HepG2 (cell line): Measurements from ENCODE around the gene ODAD4. TPM values are rescaled to one million over a fixed set of nuclear protein-coding genes. Genes with fewer than 3 reads are reported as not detected.

Source experiments
- ATF2 ChIP-seq: sonication (generic); formaldehyde crosslinking; IDR thresholded peaks from 2 replicates; pipeline ENCODE4 v1.4.0; 2020; ENCODE audit warnings: missing genetic modification reagents
- ETV5 ChIP-seq: IDR thresholded peaks from 2 replicates; pipeline ENCODE4 v1.6.1; 2018; ENCODE audit warnings: missing biosample characterization, missing genetic modification reagents, inconsistent platforms, borderline replicate concordance
- KMT2B ChIP-seq: IDR thresholded peaks from 2 replicates; pipeline ENCODE4 v1.6.1; 2016; ENCODE audit warnings: missing genetic modification reagents, missing compliant biosample characterization
- NFE2L1 ChIP-seq: sonication (generic); formaldehyde crosslinking; IDR thresholded peaks from 2 replicates; pipeline ENCODE4 v1.4.0; 2020; ENCODE audit warnings: missing genetic modification reagents, mild to moderate bottlenecking, borderline replicate concordance
- ONECUT2 ChIP-seq: sonication (generic); formaldehyde crosslinking; IDR thresholded peaks from 2 replicates; pipeline ENCODE4 v1.4.0; 2020; ENCODE audit warnings: missing genetic modification reagents
- PITX1 ChIP-seq: sonication (generic); formaldehyde crosslinking; IDR thresholded peaks from 2 replicates; pipeline ENCODE4 v1.5.1; 2020; ENCODE audit warnings: mild to moderate bottlenecking, missing genetic modification reagents
- SP4 ChIP-seq: sonication (generic); formaldehyde crosslinking; IDR thresholded peaks from 2 replicates; pipeline ENCODE4 v1.8.1; 2023; ENCODE audit warnings: mild to moderate bottlenecking, missing genetic modification reagents
- ZBTB10 ChIP-seq: sonication (generic); formaldehyde crosslinking; IDR thresholded peaks from 2 replicates; pipeline ENCODE4 v1.4.0; 2020; ENCODE audit warnings: missing genetic modification reagents, borderline replicate concordance
- ZKSCAN8 ChIP-seq: IDR thresholded peaks from 2 replicates; pipeline ENCODE4 v1.6.1; 2016; ENCODE audit warnings: borderline replicate concordance, missing genetic modification reagents, missing compliant biosample characterization
- ZNF143 ChIP-seq: sonication (generic); formaldehyde crosslinking; IDR thresholded peaks from 2 replicates; pipeline ENCODE4 v1.4.0; 2020; ENCODE audit warnings: missing genetic modification reagents
- ZNF160 ChIP-seq: sonication (generic); formaldehyde crosslinking; IDR thresholded peaks from 2 replicates; pipeline ENCODE4 v1.8.0; 2022; ENCODE audit warnings: mild to moderate bottlenecking, inconsistent platforms, missing genetic modification reagents
- ZNF510 ChIP-seq: sonication (generic); formaldehyde crosslinking; IDR thresholded peaks from 2 replicates; pipeline ENCODE4 v1.4.0; 2020; ENCODE audit warnings: low read depth, mild to moderate bottlenecking, missing genetic modification reagents
- polyA plus RNA-seq, 8 experiments: library from polyadenylated mRNA; depleted of rRNA in 3 of 8; stranded (reverse) in 7 of 8; unstranded in 1 of 8; fragments of >200 nt; fragmentation: Illumina TruSeq in 4 of 8; extraction: Trizol in 4 of 8; gene quantifications; 2 replicates each; pipeline versions ENCODE4 v1.2.1 to v1.2.3, GENCODE V29; 2011 to 2016; ENCODE audit warnings: low read depth in 4 of 8, missing spikeins in 1 of 8, mixed read lengths in 1 of 8; ENCODE audit not compliant: insufficient read depth in 1 of 8
- total RNA-seq, 5 experiments: library from RNA; depleted of rRNA; stranded (reverse); fragments of >200 nt; fragmentation: Illumina TruSeq; extraction: Trizol; gene quantifications; 2 replicates each; pipeline ENCODE4 v1.2.3, GENCODE V29; 2016; ENCODE audit warnings: low read depth in 1 of 5
- TF ChIP-seq, protein P1 (sequence below), 2 experiments: sonication (generic) in 1 of 2; formaldehyde crosslinking in 1 of 2; IDR thresholded peaks; 2 replicates each; pipeline versions ENCODE4 v1.6.1 to v1.9.0; 2014 to 2022; ENCODE audit warnings: antibody characterized with exemption in 1 of 2, borderline replicate concordance in 1 of 2, inconsistent platforms in 1 of 2, low read depth in 1 of 2, missing genetic modification reagents in 1 of 2
- TF ChIP-seq, protein P2 (sequence below): sonication (generic); formaldehyde crosslinking; IDR thresholded peaks from 2 replicates; pipeline ENCODE4 v1.4.0; 2020; ENCODE audit warnings: low read depth, mild to moderate bottlenecking, missing genetic modification reagents
- TF ChIP-seq, protein P3 (sequence below): IDR thresholded peaks from 2 replicates; pipeline ENCODE4 v1.6.1; 2016; ENCODE audit warnings: missing genetic modification reagents, missing compliant biosample characterization

Gene ODAD4
- total and polyA plus RNA-seq, 2 of the 13 experiments (the other 11 are each of a cell fraction or from before 2014, with no cell fraction given) = 0.48 to 0.53 TPM

- TF ChIP-seq, protein P1, sequence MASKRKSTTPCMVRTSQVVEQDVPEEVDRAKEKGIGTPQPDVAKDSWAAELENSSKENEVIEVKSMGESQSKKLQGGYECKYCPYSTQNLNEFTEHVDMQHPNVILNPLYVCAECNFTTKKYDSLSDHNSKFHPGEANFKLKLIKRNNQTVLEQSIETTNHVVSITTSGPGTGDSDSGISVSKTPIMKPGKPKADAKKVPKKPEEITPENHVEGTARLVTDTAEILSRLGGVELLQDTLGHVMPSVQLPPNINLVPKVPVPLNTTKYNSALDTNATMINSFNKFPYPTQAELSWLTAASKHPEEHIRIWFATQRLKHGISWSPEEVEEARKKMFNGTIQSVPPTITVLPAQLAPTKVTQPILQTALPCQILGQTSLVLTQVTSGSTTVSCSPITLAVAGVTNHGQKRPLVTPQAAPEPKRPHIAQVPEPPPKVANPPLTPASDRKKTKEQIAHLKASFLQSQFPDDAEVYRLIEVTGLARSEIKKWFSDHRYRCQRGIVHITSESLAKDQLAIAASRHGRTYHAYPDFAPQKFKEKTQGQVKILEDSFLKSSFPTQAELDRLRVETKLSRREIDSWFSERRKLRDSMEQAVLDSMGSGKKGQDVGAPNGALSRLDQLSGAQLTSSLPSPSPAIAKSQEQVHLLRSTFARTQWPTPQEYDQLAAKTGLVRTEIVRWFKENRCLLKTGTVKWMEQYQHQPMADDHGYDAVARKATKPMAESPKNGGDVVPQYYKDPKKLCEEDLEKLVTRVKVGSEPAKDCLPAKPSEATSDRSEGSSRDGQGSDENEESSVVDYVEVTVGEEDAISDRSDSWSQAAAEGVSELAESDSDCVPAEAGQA (IDR thresholded peaks at IDR 0.05; ENCODE audit: low read depth) = no peak
- TF ChIP-seq, protein P1 (CRISPR knock-in tag; IDR thresholded peaks at IDR 0.05; ENCODE audit: borderline replicate concordance) = no peak
- TF ChIP-seq ZNF160 (CRISPR knock-in tag) (no peak), NFE2L1 (CRISPR knock-in tag) (peak; percentile 47; the same call in 1 of the 2 replicates), PITX1 (CRISPR knock-in tag) (no peak), ZNF143 (peak; percentile 95), SP4 (CRISPR knock-in tag) (peak; percentile 99), ETV5 (0 out of 2 replicates have a peak, but pooled peaks have one; percentile 7), ZBTB10 (peak; percentile 92; the same call in 1 of the 2 replicates), KMT2B (peak; percentile 31; the same call in 1 of the 2 replicates), ZKSCAN8 (peak; percentile 12; the same call in 1 of the 2 replicates), ATF2 (peak; percentile 18; the same call in 1 of the 2 replicates), ZNF510 (0 out of 2 replicates have a peak, but pooled peaks have one; percentile 5), ONECUT2 (CRISPR knock-in tag) (0 out of 2 replicates have a peak, but pooled peaks have one; percentile 44)
- TF ChIP-seq, protein P2, sequence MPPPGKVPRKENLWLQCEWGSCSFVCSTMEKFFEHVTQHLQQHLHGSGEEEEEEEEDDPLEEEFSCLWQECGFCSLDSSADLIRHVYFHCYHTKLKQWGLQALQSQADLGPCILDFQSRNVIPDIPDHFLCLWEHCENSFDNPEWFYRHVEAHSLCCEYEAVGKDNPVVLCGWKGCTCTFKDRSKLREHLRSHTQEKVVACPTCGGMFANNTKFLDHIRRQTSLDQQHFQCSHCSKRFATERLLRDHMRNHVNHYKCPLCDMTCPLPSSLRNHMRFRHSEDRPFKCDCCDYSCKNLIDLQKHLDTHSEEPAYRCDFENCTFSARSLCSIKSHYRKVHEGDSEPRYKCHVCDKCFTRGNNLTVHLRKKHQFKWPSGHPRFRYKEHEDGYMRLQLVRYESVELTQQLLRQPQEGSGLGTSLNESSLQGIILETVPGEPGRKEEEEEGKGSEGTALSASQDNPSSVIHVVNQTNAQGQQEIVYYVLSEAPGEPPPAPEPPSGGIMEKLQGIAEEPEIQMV (CRISPR knock-in tag) = peak; percentile 51; the same call in 1 of the 2 replicates
- TF ChIP-seq, protein P3, sequence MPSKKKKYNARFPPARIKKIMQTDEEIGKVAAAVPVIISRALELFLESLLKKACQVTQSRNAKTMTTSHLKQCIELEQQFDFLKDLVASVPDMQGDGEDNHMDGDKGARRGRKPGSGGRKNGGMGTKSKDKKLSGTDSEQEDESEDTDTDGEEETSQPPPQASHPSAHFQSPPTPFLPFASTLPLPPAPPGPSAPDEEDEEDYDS (CRISPR knock-in tag) = peak; percentile 99
Observed at GRCh38 chr17:41918314-41919164, 11.9 kb upstream of the ODAD4 start, which contains the start of gene ACLY (continued).
